22Rv1 (cell line): Measurements from ENCODE around the gene IGSF22.

ENCODE experiments used
- CTCF ChIP-seq: fragments of 450-650 bp; IDR thresholded peaks from 2 replicates; pipeline ENCODE4 v1.5.1; 2017; ENCODE audit warnings: mild to moderate bottlenecking
- ZFX ChIP-seq: fragments of 450-650 bp; IDR thresholded peaks from 2 replicates; pipeline ENCODE4 v1.6.1; 2017; ENCODE audit warnings: antibody characterized with exemption, borderline replicate concordance

- TF ChIP-seq CTCF (no peak), ZFX (no peak)
Observed at GRCh38 chr11:18730020-18730419, 4.0 kb upstream of the IGSF22 start.
